Kidney epithelial cell (primary cell): Measurements from ENCODE around the gene SLX4. TPM values are rescaled to one million over a fixed set of nuclear protein-coding genes. Genes with fewer than 3 reads are reported as not detected.

Experiments used
- DNase-seq: peaks from one replicate; pipeline ENCODE4 v3.0.0-alpha.2; 2010; ENCODE audit warnings: low read depth
- H3K27me3 ChIP-seq: 2 replicates; pipeline ENCODE4 v1.6.0; 2011; ENCODE audit warnings: low read length; ENCODE audit not compliant: control insufficient read depth, insufficient read depth
- H3K36me3 ChIP-seq: 2 replicates; pipeline ENCODE4 v1.5.1; 2011; ENCODE audit warnings: low read length; ENCODE audit not compliant: control insufficient read depth, insufficient read depth
- H3K4me3 ChIP-seq: 2 replicates; pipeline ENCODE4 v1.5.1; 2011; ENCODE audit warnings: low read depth, mild to moderate bottlenecking, control low read depth, low read length
- CTCF ChIP-seq: IDR thresholded peaks from 2 replicates; pipeline ENCODE4 v1.5.1; 2011; ENCODE audit warnings: mild to moderate bottlenecking, moderate library complexity, low read length, control low read depth, inconsistent platforms; ENCODE audit not compliant: insufficient read depth, poor library complexity, severe bottlenecking
- total RNA-seq: library from RNA; depleted of rRNA; stranded (reverse); fragments of >200 nt; gene quantifications from 2 replicates; pipeline ENCODE4 v1.2.3, GENCODE V29; 2015

Gene SLX4
- total RNA-seq, 1 donor from 2014 or later: 6.4 TPM

GRCh38 chr16:3548445-3548844 lies 63.0 kb downstream of the SLX4 start:
- Histone ChIP-seq H3K4me3 (no peak overlapping the region), H3K36me3 (no peaks in the 10 kb centered on the region), H3K27me3 (no peaks in the 10 kb centered on the region)
- no peak for TF ChIP-seq CTCF
- no peak for DNase-seq

- Histone ChIP-seq H3K4me3 (no peak overlapping the region), H3K27me3 (no peaks in the 10 kb centered on the region), H3K36me3 (no peaks in the 10 kb centered on the region)
- TF ChIP-seq CTCF: no peak
- no peak for DNase-seq
These were observed 64.3 kb downstream of the SLX4 start for GRCh38 chr16:3546986-3547682.

GRCh38 chr16:3542601-3543373 lies 68.6 kb downstream of the SLX4 start:
- Histone ChIP-seq H3K4me3 (no peak overlapping the region), H3K36me3 (no peaks in the 10 kb centered on the region), H3K27me3 (no peaks in the 10 kb centered on the region)
- DNase-seq: no peak
- TF ChIP-seq CTCF: no peak

GRCh38 chr16:3541527-3542155 lies 69.8 kb downstream of the SLX4 start:
- TF ChIP-seq CTCF: no peak
- no peak overlapping the region for H3K4me3 ChIP-seq
- no peak for DNase-seq
- no peaks in the 10 kb centered on the region for H3K27me3 ChIP-seq
- H3K36me3 ChIP-seq: no peaks in the 10 kb centered on the region

- no peak for TF ChIP-seq CTCF
- no peak overlapping the region for H3K4me3 ChIP-seq
- DNase-seq: no peak
- H3K36me3 ChIP-seq: peaks cover 1% of the 10 kb centered on the region
- H3K27me3 ChIP-seq: no peaks in the 10 kb centered on the region
These were observed 73.2 kb downstream of the SLX4 start for GRCh38 chr16:3538222-3538621.
